GM18909 (cell line): Measurements from ENCODE around the gene OSGEP.

ENCODE experiments used
- ATAC-seq: cut with Tn5 transposase; IDR thresholded peaks from one replicate; pipeline ENCODE4 v1.9.1; 2021; ENCODE audit warnings: mild to moderate bottlenecking; ENCODE audit not compliant: unreplicated experiment, poor library complexity

Gene OSGEP

GRCh38 chr14:20403521-20403920 is 51.1 kb downstream of the OSGEP start:
- ATAC-seq, result no peak

GRCh38 chr14:20400965-20401593 is 53.5 kb downstream of the OSGEP start:
- ATAC-seq, result no peak

DNA sequence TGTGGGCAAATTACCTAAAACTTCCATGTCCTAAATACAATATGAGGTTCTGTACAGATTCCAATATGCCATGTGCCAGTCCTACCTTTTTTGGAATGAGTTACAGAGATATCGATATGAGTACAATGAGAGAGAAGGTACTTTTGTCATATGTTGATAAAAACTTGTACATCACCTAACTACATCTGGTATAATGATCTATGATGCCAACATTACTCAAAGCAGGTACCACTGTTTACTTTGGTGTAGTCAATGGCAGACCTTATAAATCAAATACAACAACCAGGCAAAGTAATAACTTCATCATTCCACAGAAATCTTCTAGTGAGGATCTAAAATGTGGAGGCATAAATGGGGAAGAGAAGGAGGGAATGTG is 54.0 kb downstream of the OSGEP start:
- ATAC-seq, result no peak

GRCh38 chr14:20397511-20397910 is 57.1 kb downstream of the OSGEP start:
- ATAC-seq, result no peak
